ENCODE measurements around the gene TTF1. TPM values are rescaled to one million over a fixed set of nuclear protein-coding genes. Genes with fewer than 3 reads are reported as not detected.

TTF1 gene
- total and polyA plus RNA-seq, 2 of the 13 experiments (the other 11 are each of a cell fraction or from before 2014, with no cell fraction given), result 3.4 to 9.8 TPM

DNA sequence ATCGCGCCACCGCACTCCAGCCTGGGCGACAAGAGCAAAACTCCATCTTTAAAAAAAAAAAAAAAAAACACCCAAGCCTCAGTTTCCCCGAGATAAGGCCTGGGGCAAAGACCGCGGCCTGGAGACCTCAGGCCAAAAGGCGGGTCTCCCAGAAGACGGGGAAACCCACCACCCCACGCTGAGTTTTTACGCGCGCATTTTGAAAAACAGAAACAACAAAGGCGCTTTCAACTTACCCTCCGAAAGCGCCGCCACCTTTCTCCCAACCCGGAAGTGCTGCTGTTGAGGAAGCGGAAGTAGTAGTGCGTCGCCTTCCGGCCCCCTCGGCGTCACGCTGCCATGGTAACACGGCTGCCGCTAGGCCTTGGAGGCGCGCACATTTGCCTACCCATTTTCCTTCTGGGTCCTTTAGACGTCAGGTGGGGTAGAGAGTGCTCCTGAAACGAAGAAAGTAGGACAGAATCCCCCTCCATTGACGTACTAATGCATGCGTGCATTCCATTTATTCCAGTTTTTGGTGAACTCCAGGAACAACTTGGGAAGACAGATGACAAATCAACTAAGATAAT, at the start of gene TTF1 (continued):
- no peak for TF ChIP-seq XBP1 (CRISPR knock-in tag; IDR thresholded peaks at IDR 0.05)
- no peak for TF ChIP-seq ZNF609 (CRISPR knock-in tag; IDR thresholded peaks at IDR 0.05; ENCODE audit: borderline replicate concordance)
- no peak for TF ChIP-seq ZSCAN29 (CRISPR knock-in tag; conservative IDR thresholded peaks at IDR 0.05)
- TF ChIP-seq ZNF207 (IDR thresholded peaks at IDR 0.05; ENCODE audit: borderline replicate concordance), result no peak
- TF ChIP-seq HNF4G (IDR thresholded peaks at IDR 0.05; ENCODE audit: borderline replicate concordance, low read depth, low read length), result no peak
- TF ChIP-seq HNF4G (CRISPR knock-in tag; IDR thresholded peaks at IDR 0.05; ENCODE audit: borderline replicate concordance, low read depth), result no peak
- TF ChIP-seq ZNF816 (CRISPR knock-in tag; IDR thresholded peaks at IDR 0.05; ENCODE audit: borderline replicate concordance), result no peak
- peak; percentile 50; the same call in 1 of the 2 replicates for TF ChIP-seq ZFP91 (CRISPR knock-in tag; IDR thresholded peaks at IDR 0.05; ENCODE audit: borderline replicate concordance)
- no peak for TF ChIP-seq PHF5A (CRISPR knock-in tag; IDR thresholded peaks at IDR 0.05; ENCODE audit: low read depth, unreplicated experiment)
- no peak for TF ChIP-seq TERF1 (CRISPR knock-in tag; IDR thresholded peaks at IDR 0.05)
- TF ChIP-seq, protein P1, sequence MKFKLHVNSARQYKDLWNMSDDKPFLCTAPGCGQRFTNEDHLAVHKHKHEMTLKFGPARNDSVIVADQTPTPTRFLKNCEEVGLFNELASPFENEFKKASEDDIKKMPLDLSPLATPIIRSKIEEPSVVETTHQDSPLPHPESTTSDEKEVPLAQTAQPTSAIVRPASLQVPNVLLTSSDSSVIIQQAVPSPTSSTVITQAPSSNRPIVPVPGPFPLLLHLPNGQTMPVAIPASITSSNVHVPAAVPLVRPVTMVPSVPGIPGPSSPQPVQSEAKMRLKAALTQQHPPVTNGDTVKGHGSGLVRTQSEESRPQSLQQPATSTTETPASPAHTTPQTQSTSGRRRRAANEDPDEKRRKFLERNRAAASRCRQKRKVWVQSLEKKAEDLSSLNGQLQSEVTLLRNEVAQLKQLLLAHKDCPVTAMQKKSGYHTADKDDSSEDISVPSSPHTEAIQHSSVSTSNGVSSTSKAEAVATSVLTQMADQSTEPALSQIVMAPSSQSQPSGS (CRISPR knock-in tag; IDR thresholded peaks at IDR 0.05), result peak; percentile 30; the same call in 1 of the 2 replicates
- no peak for TF ChIP-seq HOXA7 (CRISPR knock-in tag; IDR thresholded peaks at IDR 0.05)
- TF ChIP-seq, protein P2, sequence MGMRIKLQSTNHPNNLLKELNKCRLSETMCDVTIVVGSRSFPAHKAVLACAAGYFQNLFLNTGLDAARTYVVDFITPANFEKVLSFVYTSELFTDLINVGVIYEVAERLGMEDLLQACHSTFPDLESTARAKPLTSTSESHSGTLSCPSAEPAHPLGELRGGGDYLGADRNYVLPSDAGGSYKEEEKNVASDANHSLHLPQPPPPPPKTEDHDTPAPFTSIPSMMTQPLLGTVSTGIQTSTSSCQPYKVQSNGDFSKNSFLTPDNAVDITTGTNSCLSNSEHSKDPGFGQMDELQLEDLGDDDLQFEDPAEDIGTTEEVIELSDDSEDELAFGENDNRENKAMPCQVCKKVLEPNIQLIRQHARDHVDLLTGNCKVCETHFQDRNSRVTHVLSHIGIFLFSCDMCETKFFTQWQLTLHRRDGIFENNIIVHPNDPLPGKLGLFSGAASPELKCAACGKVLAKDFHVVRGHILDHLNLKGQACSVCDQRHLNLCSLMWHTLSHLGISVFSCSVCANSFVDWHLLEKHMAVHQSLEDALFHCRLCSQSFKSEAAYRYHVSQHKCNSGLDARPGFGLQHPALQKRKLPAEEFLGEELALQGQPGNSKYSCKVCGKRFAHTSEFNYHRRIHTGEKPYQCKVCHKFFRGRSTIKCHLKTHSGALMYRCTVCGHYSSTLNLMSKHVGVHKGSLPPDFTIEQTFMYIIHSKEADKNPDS (CRISPR knock-in tag; IDR thresholded peaks at IDR 0.05), result no peak
- TF ChIP-seq HNRNPK (IDR thresholded peaks at IDR 0.05; ENCODE audit: low read depth, low read length, poor library complexity, severe bottlenecking), result no peak
- TF ChIP-seq ZNF7 (CRISPR knock-in tag; IDR thresholded peaks at IDR 0.05), result no peak
- no peak for TF ChIP-seq ZIK1 (CRISPR knock-in tag; IDR thresholded peaks at IDR 0.05; ENCODE audit: borderline replicate concordance, low read depth)
- no peak for TF ChIP-seq IRF1 (CRISPR knock-in tag; IDR thresholded peaks at IDR 0.05; ENCODE audit: low read depth)

All from HepG2 (cell line).